GM12875 (cell line): ENCODE data around the gene HK2.
"Not testable (repeated sequence)": the region's sequence is repeated elsewhere in the genome, so short reads cannot be mapped to it uniquely, and the experiment has no call there.

ENCODE experiments used
- H3K4me3 ChIP-seq: one replicate; pipeline ENCODE4 v1.5.1; 2011; ENCODE audit warnings: low read depth, low read length, control low read depth
- CTCF ChIP-seq: IDR thresholded peaks from 2 replicates; pipeline ENCODE4 v1.5.1; 2011; ENCODE audit warnings: low read depth, mild to moderate bottlenecking, control low read depth, inconsistent platforms, low read length, moderate library complexity, borderline replicate concordance; ENCODE audit not compliant: insufficient read depth

The HK2 gene

GRCh38 chr2:74891136-74891764 is 57.3 kb downstream of the HK2 start:
- TF ChIP-seq CTCF, result no peak
- H3K4me3 ChIP-seq, result no peak overlapping the region

- H3K4me3 ChIP-seq, result not testable (repeated sequence)
Measured at GRCh38 chr2:74891816-74892215, 57.9 kb downstream of the HK2 start.

GRCh38 chr2:74892609-74893008 is 58.7 kb downstream of the HK2 start:
- TF ChIP-seq CTCF, result no peak
- H3K4me3 ChIP-seq, result no peak overlapping the region

GRCh38 chr2:74893332-74893731 is 59.4 kb downstream of the HK2 start:
- no peak for TF ChIP-seq CTCF
- H3K4me3 ChIP-seq, result no peak overlapping the region

GRCh38 chr2:74894272-74894981 is 60.5 kb downstream of the HK2 start:
- no peak overlapping the region for H3K4me3 ChIP-seq
- no peak for TF ChIP-seq CTCF

DNA sequence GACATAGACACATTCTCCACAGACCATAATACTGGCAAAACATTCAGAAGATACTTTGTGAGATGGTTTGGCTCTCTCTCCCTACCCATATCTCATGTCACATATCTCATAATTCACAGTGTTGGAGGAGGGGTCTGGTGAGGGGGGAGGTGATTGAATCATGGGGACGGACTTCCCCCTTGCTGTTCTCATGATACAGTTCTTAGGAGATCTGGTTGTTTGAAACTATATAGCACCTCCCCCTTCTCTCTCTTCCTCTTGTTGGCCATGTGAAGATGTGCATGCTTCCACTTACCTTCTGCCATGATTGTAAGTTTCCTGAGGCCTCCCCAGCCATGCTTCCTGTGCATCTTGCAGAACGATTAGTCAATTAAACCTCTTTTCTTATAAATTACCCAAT is 61.1 kb downstream of the HK2 start:
- no peak overlapping the region for H3K4me3 ChIP-seq
- TF ChIP-seq CTCF, result no peak

- TF ChIP-seq CTCF, result no peak
- H3K4me3 ChIP-seq, result no peak overlapping the region
Measured at GRCh38 chr2:74896232-74896631, 62.3 kb downstream of the HK2 start.

- H3K4me3 ChIP-seq, result not testable (repeated sequence)
Measured at GRCh38 chr2:74900225-74900624, 66.3 kb downstream of the HK2 start.
